Nephron progenitor cell (in vitro differentiated cells): ENCODE data around the gene POPDC2.

Experiments
- DNase-seq: peaks from one replicate; pipeline ENCODE4 v3.0.0; 2021
- H3K27ac Mint-ChIP-seq: 2 replicates; pipeline ENCODE4 v1.8.0; 2021; ENCODE audit warnings: mild to moderate bottlenecking, moderate library complexity, mixed read lengths
- H3K27me3 Mint-ChIP-seq: 2 replicates; pipeline ENCODE4 v1.8.0; 2021; ENCODE audit warnings: mild to moderate bottlenecking, low read depth, mixed read lengths; ENCODE audit not compliant: poor library complexity
- H3K36me3 Mint-ChIP-seq: 2 replicates; pipeline ENCODE4 v1.8.0; 2021; ENCODE audit warnings: low read depth, mixed read lengths
- H3K4me1 Mint-ChIP-seq: 2 replicates; pipeline ENCODE4 v1.8.0; 2021; ENCODE audit warnings: mixed read lengths
- H3K4me3 Mint-ChIP-seq: 2 replicates; pipeline ENCODE4 v1.8.0; 2021; ENCODE audit warnings: mild to moderate bottlenecking, moderate library complexity, mixed read lengths
- H3K9me3 Mint-ChIP-seq: 2 replicates; pipeline ENCODE4 v1.8.0; 2021; ENCODE audit warnings: mild to moderate bottlenecking, moderate library complexity, mixed read lengths
- CTCF ChIP-seq: fragments of 200-600 bp; sonication (generic); IDR thresholded peaks from 2 replicates; pipeline ENCODE4 v1.5.0; 2021; ENCODE audit warnings: antibody characterized with exemption

The POPDC2 gene

GRCh38 chr3:119647171-119647570 is 13.2 kb downstream of the POPDC2 start:
- no peak for DNase-seq
- H3K27ac Mint-ChIP-seq: no peak overlapping the region
- no peaks in the 10 kb centered on the region for H3K9me3 Mint-ChIP-seq
- H3K4me1 Mint-ChIP-seq: peaks cover 28% of the 10 kb centered on the region
- TF ChIP-seq CTCF: no peak
- no peaks in the 10 kb centered on the region for H3K36me3 Mint-ChIP-seq
- no peak overlapping the region for H3K4me3 Mint-ChIP-seq
- H3K27me3 Mint-ChIP-seq: peaks cover 6% of the 10 kb centered on the region

GRCh38 chr3:119645813-119646212 is 14.6 kb downstream of the POPDC2 start:
- no peak for TF ChIP-seq CTCF
- H3K27ac Mint-ChIP-seq: no peak overlapping the region
- DNase-seq: no peak
- peaks cover 7% of the 10 kb centered on the region for H3K36me3 Mint-ChIP-seq
- H3K4me3 Mint-ChIP-seq: no peak overlapping the region
- peaks cover 6% of the 10 kb centered on the region for H3K27me3 Mint-ChIP-seq
- H3K9me3 Mint-ChIP-seq: no peaks in the 10 kb centered on the region
- H3K4me1 Mint-ChIP-seq: peaks cover 28% of the 10 kb centered on the region

GRCh38 chr3:119644481-119644880 is 15.9 kb downstream of the POPDC2 start:
- Mint-ChIP-seq H3K4me3 (no peak overlapping the region), H3K9me3 (no peaks in the 10 kb centered on the region), H3K27ac (no peak overlapping the region), H3K36me3 (peaks cover 8% of the 10 kb centered on the region), H3K4me1 (peaks cover 23% of the 10 kb centered on the region), H3K27me3 (peaks cover 3% of the 10 kb centered on the region)
- DNase-seq: no peak
- TF ChIP-seq CTCF: no peak

- DNase-seq: no peak
- H3K9me3 Mint-ChIP-seq: no peaks in the 10 kb centered on the region
- H3K4me1 Mint-ChIP-seq: peaks cover 28% of the 10 kb centered on the region
- H3K27me3 Mint-ChIP-seq: peaks cover 3% of the 10 kb centered on the region
- H3K27ac Mint-ChIP-seq: no peak overlapping the region
- H3K4me3 Mint-ChIP-seq: no peak overlapping the region
- no peak for TF ChIP-seq CTCF
- peaks cover 8% of the 10 kb centered on the region for H3K36me3 Mint-ChIP-seq
Observed at GRCh38 chr3:119643528-119643927, 16.9 kb downstream of the POPDC2 start.

GRCh38 chr3:119642746-119643473 is 17.5 kb downstream of the POPDC2 start:
- DNase-seq: no peak
- peaks cover 3% of the 10 kb centered on the region for H3K27me3 Mint-ChIP-seq
- H3K27ac Mint-ChIP-seq: no peak overlapping the region
- H3K36me3 Mint-ChIP-seq: peaks cover 8% of the 10 kb centered on the region
- H3K9me3 Mint-ChIP-seq: no peaks in the 10 kb centered on the region
- no peak for TF ChIP-seq CTCF
- H3K4me1 Mint-ChIP-seq: peaks cover 34% of the 10 kb centered on the region
- H3K4me3 Mint-ChIP-seq: no peak overlapping the region

- Mint-ChIP-seq H3K27me3 (peaks cover 3% of the 10 kb centered on the region), H3K4me1 (peaks cover 23% of the 10 kb centered on the region), H3K36me3 (peaks cover 8% of the 10 kb centered on the region), H3K4me3 (no peak overlapping the region), H3K27ac (no peak overlapping the region), H3K9me3 (no peaks in the 10 kb centered on the region)
- TF ChIP-seq CTCF: no peak
- no peak for DNase-seq
Observed at GRCh38 chr3:119641416-119641815, 19.0 kb downstream of the POPDC2 start.
